ENCODE data around the gene CRACDL.

Gene CRACDL, protein sequence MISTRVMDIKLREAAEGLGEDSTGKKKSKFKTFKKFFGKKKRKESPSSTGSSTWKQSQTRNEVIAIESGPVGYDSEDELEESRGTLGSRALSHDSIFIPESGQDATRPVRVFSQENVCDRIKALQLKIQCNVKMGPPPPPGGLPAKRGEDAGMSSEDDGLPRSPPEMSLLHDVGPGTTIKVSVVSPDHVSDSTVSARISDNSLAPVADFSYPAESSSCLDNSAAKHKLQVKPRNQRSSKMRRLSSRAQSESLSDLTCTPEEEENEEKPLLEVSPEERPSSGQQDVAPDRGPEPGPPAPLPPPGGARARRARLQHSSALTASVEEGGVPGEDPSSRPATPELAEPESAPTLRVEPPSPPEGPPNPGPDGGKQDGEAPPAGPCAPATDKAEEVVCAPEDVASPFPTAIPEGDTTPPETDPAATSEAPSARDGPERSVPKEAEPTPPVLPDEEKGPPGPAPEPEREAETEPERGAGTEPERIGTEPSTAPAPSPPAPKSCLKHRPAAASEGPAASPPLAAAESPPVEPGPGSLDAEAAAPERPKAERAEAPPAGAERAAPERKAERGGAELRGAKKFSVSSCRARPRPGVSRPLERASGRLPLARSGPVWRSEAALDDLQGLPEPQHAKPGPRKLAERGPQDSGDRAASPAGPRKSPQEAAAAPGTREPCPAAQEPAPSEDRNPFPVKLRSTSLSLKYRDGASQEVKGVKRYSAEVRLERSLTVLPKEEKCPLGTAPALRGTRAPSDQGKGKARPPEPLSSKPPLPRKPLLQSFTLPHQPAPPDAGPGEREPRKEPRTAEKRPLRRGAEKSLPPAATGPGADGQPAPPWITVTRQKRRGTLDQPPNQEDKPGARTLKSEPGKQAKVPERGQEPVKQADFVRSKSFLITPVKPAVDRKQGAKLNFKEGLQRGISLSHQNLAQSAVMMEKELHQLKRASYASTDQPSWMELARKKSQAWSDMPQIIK

DNA sequence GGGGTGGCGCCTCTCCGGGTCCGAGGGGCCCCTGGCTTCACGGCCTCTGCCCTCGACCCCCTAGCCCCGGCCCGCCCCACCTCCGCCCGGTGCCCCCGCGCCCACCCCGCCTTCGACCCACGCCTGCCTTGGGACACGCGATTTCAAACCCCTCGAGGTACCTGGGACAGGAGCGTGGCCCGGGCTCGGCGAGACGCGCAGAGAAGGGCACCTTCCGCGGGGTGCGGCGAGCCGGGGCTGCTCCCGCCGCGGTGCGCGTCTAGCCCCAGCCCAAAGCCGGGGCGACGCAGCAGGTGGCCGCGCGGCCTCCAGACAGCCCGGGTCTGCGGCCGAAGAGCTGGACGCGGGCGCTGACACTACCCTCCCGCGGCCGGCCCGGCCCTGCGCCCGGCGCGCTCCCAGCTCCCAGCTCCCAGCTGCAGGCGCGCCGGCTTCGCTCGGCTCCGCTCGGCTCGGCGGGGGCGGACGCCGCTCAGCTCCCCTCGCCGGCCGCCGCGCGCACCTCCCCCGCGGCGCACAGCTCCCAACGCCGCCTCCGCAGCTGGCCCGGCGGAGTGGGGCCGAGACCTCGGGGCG lies at the start of gene CRACDL:
CRACDL (minus strand) TSS at position 449 of the 576 bp plus-strand sequence. CDS start 89,425 bp downstream, outside the sequence.
- in situ Hi-C loops (cut with HindIII; ENCODE audit: low sequenced_read_pairs) = no loop called here

GRCh38 chr2:98975611-98976010 lies 39.6 kb upstream of the CRACDL start:
- in situ Hi-C loops (cut with HindIII; ENCODE audit: low sequenced_read_pairs) = no loop called here

GRCh38 chr2:98972582-98973167 lies 36.6 kb upstream of the CRACDL start:
- in situ Hi-C loops (cut with HindIII; ENCODE audit: low sequenced_read_pairs) = no loop called here

DNA sequence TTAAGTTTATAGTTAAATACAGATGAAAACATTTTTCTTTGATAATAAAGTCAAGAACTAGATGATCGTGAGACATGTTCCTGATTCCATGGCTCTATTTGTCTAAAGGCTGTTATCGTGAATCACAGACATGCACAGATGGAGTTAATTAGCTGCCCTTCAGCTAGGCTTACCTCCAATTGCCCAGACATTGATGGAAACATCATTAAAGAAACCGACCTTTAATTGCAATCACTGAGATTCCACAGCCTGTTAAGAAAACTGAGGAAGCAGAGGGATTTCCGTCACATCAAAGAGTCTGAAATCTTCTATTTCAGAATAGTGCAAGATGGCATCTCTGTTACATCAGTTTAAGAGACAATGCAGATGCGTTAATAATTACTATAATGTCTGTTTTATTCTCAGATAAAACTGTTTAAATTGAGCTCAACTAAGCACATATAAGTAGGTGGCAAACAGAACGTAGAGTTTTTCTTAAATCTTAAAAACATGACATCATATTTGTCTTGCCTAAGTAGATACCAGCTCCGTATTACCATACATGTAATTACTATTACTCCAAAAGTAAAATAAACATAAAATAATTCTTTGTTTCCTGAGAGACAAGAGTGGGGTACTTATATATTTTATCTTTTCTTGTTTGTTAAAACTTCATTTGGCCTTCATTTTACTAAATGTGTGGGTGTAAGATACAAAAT lies 23.9 kb upstream of the CRACDL start:
- in situ Hi-C loops (cut with HindIII; ENCODE audit: low sequenced_read_pairs) = no loop called here

DNA sequence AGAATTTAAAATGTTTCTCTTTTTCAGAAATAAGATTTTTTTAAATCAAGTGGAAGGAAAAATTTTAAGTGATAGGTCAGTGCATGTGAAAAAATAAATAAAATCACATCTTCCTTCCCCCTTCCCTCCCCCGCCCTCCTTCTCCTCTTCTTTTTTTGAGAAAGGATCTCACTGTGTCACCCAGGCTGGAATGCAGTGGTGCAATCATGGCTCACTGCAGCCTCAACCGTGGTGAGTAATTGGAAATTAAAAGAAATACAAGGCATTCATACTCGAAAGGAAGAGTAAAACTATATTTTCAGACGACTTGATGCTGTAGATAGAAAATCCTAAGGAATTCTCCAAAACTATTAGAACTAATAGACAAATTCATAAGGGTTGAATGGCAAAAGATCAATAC lies 16.9 kb upstream of the CRACDL start:
- in situ Hi-C loops (cut with HindIII; ENCODE audit: low sequenced_read_pairs) = no loop called here

- in situ Hi-C loops (cut with HindIII; ENCODE audit: low sequenced_read_pairs) = no loop called here
Measured at GRCh38 chr2:98948956-98949739, 13.1 kb upstream of the CRACDL start.

DNA sequence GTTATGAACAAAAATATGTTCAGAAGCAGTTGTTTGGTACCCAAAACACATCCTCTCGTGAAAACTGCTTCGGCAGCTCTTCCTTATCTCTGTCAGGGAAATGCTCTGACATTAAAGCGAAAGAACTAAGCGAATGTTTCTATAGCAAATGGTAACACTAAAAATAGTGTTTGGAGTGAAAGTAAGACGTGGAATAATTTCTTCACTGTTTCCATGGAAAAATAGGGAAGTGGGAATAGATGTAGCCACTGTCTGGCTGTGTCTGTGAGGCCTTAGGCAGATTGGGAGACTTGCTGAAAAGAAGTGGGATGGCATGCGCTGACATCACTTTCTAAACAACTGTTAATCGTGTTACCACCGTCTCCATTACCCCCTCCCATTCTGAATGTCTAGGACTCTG lies 11.5 kb upstream of the CRACDL start:
- in situ Hi-C loops (cut with HindIII; ENCODE audit: low sequenced_read_pairs) = no loop called here

GRCh38 chr2:98946855-98947254 lies 10.8 kb upstream of the CRACDL start:
- in situ Hi-C loops (cut with HindIII; ENCODE audit: low sequenced_read_pairs) = no loop called here

- in situ Hi-C loops (cut with HindIII; ENCODE audit: low sequenced_read_pairs) = no loop called here
Measured at GRCh38 chr2:98944775-98945174, 8.8 kb upstream of the CRACDL start.

- in situ Hi-C loops (cut with HindIII; ENCODE audit: low sequenced_read_pairs) = no loop called here
Measured at GRCh38 chr2:98940102-98940501, 4.1 kb upstream of the CRACDL start.

GRCh38 chr2:98937906-98938305 lies 1.9 kb upstream of the CRACDL start:
- in situ Hi-C loops (cut with HindIII; ENCODE audit: low sequenced_read_pairs) = no loop called here

DNA sequence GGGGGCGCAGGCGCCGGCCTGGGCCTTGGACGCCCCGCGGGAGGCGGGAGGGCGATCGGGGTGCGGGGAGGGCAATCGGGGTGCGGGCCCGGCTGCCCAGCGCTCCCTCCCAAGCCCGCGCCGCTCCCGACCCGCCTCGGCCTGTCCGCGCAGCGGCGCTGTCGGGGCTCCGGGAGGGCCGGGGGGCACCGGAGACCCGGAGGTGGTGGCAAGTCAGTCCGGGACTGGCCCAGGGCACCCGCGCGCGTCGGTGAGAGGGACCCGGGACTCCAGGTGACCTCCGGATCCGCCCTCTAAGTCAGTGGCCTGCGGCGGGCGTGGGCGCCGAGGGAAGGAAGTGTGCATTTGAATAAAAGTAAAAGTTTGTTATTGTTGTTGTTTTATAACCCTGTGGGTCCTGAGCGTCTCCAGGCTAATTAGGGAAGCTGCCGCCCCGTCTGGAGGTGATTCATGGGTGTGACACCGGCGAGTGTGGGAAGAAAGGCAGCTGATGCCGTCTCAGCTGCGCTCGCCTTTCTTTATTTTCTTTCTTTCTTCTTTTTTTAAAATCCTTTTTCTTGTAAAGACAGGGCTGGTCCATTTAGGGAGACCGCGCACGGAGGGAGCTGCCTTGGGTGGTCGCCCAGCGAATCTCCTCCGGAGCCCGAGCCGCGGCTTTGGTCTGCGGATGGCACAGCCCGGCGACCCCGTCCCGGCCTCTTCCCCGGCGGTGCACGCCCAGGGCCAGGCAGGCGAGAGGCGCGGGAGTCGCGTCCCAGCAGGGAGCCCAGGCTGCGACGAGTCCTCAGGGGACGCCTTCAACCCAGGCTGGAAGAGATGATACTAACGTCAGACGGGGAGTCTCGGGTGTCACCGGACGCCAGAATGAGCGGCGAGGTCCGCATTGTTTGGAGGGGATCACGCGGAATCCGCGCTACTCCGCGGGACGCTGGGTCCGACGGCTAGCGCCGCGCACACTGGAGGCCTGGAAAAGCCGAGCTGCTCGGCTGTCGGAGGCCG lies 627 bp upstream of the CRACDL start:
- in situ Hi-C loops (cut with HindIII; ENCODE audit: low sequenced_read_pairs) = no loop called here

DNA sequence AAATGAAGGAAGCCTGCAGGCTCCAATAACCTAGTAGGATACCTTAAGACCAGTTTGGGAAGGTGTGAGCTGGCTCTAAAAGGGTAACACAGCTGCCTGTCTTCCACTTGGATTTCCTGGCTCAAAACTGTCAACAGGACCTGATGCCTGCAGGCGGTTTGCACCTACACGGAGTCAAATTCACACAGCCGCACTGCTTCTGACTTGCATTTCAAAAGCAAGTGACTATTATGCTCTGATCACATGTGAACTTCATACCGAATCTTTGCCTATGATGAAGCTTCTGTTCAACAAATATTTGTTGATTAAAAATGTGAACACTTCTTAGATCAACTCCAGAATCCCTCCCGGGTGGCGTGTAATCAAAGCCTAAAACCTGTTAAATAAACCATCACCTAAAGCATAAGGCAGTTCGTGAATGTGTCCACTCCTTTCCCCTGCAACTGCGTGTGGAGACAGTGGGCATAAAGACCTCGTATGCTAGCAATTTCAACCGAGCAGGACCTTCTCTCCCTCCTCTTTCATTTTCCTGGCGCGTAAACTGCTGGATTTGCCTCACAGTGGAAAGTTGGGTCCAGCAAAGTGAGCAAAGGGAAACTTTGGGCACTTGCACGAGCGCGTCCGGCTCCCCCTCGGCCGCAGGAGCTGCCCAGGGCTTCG lies 784 bp downstream of the CRACDL start:
- in situ Hi-C loops (cut with HindIII; ENCODE audit: low sequenced_read_pairs) = no loop called here

- in situ Hi-C loops (cut with HindIII; ENCODE audit: low sequenced_read_pairs) = no loop called here
Measured at GRCh38 chr2:98932778-98933343, 3.2 kb downstream of the CRACDL start.

DNA sequence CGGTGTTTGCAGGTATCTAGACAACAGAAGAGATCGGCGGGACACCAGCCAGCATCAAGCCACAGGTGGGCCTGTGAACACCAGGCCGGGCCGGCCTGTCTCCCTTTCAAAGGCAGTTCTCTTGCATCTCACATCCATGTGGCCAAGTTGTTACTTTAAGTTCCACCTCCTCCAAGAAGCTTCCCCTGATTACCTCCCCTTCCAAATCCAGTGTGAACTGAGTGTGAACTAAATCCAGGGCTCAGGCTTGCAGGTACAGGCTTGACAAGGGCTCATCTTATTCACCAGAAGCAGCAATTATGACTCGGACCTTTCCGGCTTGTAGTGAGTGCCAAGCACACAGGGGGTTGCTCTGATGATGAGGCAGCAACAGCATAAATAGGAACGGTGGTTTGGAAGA lies 3.9 kb downstream of the CRACDL start:
- in situ Hi-C loops (cut with HindIII; ENCODE audit: low sequenced_read_pairs) = no loop called here

DNA sequence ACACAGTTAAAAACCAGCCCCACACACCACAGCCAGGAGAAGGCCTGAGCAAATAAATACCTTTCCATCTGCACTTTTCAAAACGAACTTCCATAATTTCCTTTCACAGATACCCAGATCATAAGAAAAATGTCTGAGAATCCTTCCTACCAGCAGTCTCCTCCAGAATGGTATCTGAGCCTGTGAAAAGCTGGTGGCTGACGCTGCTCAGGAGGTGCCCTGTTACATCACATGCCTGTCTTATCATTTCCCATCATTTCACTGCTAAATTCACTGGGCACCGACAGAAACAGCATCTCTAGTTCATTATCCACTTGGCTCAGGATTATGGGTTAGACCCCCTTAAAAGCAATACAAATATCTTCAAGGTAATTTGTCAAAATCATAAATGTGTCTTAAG lies 4.4 kb downstream of the CRACDL start:
- in situ Hi-C loops (cut with HindIII; ENCODE audit: low sequenced_read_pairs) = no loop called here

DNA sequence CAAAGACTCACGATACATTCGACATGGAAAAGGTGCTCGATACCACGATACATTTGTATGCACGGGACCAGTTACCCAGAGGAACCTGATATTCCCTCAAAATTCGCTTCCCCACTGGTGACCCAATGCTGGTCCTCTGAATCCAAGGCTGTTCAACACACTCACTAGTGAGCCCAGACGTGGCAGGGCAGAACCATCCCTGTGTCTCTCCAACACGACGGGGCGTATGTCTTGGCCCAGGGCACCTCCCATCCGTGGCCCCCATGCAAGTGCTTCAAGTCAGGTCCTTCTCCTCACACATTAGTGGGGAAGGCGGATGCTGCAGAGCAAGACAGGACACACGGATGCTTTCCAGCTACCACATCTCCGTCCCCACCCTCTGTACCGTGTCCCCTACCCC lies 6.1 kb downstream of the CRACDL start:
- in situ Hi-C loops (cut with HindIII; ENCODE audit: low sequenced_read_pairs) = no loop called here

GRCh38 chr2:98928242-98928641 lies 7.8 kb downstream of the CRACDL start:
- in situ Hi-C loops (cut with HindIII; ENCODE audit: low sequenced_read_pairs) = no loop called here

Data from endothelial cell of hepatic sinusoid (primary cell).